HG03457 (cell line): Measurements from ENCODE around the gene TMEM131.
"Not testable (repeated sequence)": the region's sequence is repeated elsewhere in the genome, so short reads cannot be mapped to it uniquely, and the experiment has no call there.

ENCODE experiments used
- ATAC-seq: cut with Tn5 transposase; IDR thresholded peaks from one replicate; pipeline ENCODE4 v1.9.1; 2021; ENCODE audit warnings: moderate number of reproducible peaks; ENCODE audit not compliant: unreplicated experiment

The TMEM131 gene

GRCh38 chr2:97963079-97963406, 32.7 kb downstream of the TMEM131 start:
- no peak for ATAC-seq

GRCh38 chr2:97961534-97961933, 34.2 kb downstream of the TMEM131 start:
- no peak for ATAC-seq

- ATAC-seq, result no peak
Measured at GRCh38 chr2:97958184-97958583, 37.6 kb downstream of the TMEM131 start.

- ATAC-seq, result no peak
Measured at GRCh38 chr2:97957432-97958183, 38.1 kb downstream of the TMEM131 start.

- not testable (repeated sequence) for ATAC-seq
Measured at GRCh38 chr2:97956753-97957152, 39.0 kb downstream of the TMEM131 start.

GRCh38 chr2:97953853-97954252, 41.9 kb downstream of the TMEM131 start:
- no peak for ATAC-seq

GRCh38 chr2:97952357-97952756, 43.4 kb downstream of the TMEM131 start:
- ATAC-seq, result no peak

- ATAC-seq, result no peak
Measured at GRCh38 chr2:97951155-97951680, 44.5 kb downstream of the TMEM131 start.

GRCh38 chr2:97950329-97951154, 45.2 kb downstream of the TMEM131 start:
- ATAC-seq, result no peak

- ATAC-seq, result no peak
Measured at GRCh38 chr2:97948926-97949325, 46.8 kb downstream of the TMEM131 start.

GRCh38 chr2:97945791-97946190, 50.0 kb downstream of the TMEM131 start:
- no peak for ATAC-seq

- no peak for ATAC-seq
Measured at GRCh38 chr2:97936881-97937280, 58.9 kb downstream of the TMEM131 start.

GRCh38 chr2:97936199-97936598, 59.5 kb downstream of the TMEM131 start:
- ATAC-seq, result peak; percentile 57

- ATAC-seq, result peak; percentile 8
Measured at GRCh38 chr2:97935719-97936161, 60.0 kb downstream of the TMEM131 start.

- ATAC-seq, result peak; percentile 49
Measured at GRCh38 chr2:97932975-97933662, 62.6 kb downstream of the TMEM131 start.

GRCh38 chr2:97931858-97932225, 63.9 kb downstream of the TMEM131 start:
- no peak for ATAC-seq

GRCh38 chr2:97931118-97931857, 64.5 kb downstream of the TMEM131 start:
- no peak for ATAC-seq

- no peak for ATAC-seq
Measured at GRCh38 chr2:97928591-97928990, 67.2 kb downstream of the TMEM131 start.

- ATAC-seq, result no peak
Measured at GRCh38 chr2:97926946-97927345, 68.8 kb downstream of the TMEM131 start.

- no peak for ATAC-seq
Measured at GRCh38 chr2:97924194-97924593, 71.6 kb downstream of the TMEM131 start.

- no peak for ATAC-seq
Measured at GRCh38 chr2:97919858-97920257, 75.9 kb downstream of the TMEM131 start.
